GM21381 (cell line): ENCODE measurements around the gene SLC16A2.
"Not testable (repeated sequence)": the region's sequence is repeated elsewhere in the genome, so short reads cannot be mapped to it uniquely, and the experiment has no call there.

Experiments used
- ATAC-seq: cut with Tn5 transposase; IDR thresholded peaks from one replicate; pipeline ENCODE4 v1.9.1; 2021; ENCODE audit warnings: mild to moderate bottlenecking, moderate library complexity; ENCODE audit not compliant: unreplicated experiment

Gene SLC16A2

DNA sequence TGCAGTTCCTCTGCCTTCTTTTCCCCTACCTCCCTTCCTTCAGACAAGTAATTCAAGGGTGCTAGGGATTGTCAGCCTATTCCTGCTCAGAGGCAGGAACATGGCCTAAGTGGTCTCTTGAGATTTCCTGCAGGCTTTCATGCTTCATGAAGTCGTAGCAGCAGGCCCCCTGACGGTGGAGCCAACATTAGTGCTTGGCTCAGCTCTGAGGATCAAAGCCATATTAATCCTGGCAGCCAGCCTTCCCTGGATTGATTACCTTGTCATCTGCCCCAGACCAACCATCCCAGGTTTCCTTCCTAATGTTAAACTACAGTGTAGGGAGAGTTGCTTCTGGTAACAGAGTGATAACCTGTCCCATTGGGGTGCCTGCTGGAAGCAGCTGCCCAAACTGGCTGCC is 84.1 kb downstream of the SLC16A2 start:
- ATAC-seq, result no peak

- ATAC-seq, result peak; percentile 83
Observed at GRCh38 chrX:74506317-74507115, 85.2 kb downstream of the SLC16A2 start.

DNA sequence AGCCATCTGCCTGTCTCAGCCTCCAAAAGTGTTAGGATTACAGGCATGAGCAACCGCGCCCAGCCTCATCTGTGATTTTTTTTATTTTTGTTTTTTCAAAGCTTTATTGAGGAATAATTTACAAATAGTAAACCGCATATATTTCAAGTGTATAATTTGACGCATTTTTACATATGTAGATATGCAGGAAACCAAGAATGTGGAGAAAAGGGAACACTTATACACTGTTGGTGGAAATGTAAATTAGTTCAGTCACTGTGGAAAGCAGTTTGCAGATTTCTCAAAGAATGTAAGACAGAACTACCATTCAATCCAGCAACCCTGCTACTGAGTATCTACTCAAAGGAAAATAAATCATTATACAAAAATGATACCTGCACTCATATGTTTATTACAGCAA is 85.9 kb downstream of the SLC16A2 start:
- ATAC-seq, result no peak

GRCh38 chrX:74509989-74510388 is 88.7 kb downstream of the SLC16A2 start:
- no peak for ATAC-seq

DNA sequence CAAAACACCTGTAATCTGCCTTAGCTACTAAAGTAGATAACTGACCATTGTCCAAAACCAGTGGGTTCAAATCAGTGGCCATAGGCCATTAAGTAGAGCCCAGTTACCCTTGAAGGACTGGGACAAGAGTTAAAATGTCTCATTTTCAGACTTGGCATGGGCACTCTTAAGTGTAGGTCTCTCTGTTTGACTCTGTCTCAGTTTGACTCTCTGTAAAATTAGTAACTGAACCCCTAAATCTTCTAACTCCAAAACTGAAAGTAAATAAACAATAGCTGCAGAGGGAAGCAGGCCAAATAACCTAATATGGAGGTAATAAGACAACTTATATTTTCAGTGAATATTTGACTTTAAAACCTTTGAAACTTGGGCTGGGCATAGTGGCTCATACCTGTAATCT is 89.1 kb downstream of the SLC16A2 start:
- ATAC-seq, result peak; percentile 41

DNA sequence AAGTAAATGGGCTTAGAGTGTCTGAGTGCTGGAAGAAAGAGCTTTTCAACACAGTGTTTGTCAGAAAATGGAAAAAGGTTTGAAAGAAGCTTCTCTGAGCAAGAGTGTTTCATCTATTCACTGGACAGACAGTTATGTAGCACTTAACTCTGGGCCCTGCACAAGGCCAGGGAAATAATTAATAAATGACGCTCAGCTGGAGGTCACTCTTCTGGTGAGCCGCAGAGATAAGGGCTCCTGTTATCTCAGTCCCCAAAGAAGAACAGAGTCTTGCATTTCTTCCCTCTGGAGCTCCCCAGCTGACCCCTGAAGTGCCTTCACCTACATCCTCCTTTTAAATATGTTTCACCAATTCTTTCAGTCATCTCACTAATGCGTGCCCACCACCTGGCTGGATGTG is 90.4 kb downstream of the SLC16A2 start:
- ATAC-seq, result no peak

- ATAC-seq, result no peak
Observed at GRCh38 chrX:74514384-74514783, 93.1 kb downstream of the SLC16A2 start.

DNA sequence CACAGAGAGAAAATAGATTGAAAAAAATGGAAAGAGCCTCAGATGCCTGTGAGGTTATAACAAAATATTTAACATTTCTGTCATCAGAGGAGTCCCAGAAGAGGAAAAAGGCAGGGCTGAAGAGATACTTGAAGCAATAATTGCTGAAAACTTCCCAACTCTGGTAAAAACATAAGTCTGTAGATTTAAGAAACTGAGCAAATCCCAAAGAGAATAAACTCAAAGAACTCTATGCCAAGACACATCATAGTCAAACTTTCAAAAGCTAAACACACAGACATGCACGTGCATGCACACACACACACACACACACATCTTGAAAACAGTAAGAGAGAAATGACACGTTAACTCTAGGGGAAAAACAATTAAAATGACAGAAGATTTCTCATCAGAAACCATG is 94.1 kb downstream of the SLC16A2 start:
- no peak for ATAC-seq

DNA sequence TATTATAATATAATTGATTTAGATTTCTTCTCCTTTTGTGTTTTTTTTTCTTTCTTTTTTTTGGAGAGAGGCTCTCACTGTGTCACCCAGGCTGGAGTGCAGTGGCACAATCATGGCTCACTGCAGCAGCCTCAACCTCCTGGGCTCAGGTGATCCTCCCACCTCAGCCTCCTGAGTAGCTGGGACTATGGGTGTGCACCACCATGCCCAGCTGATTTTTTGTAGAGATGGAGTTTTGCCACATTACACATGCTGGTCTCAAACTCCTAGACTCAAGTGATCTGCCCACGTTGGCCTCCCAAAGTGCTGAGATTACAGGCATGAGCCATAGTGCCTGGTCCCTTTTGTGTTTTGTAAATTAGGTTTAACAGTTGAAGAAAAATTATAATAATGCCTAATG is 94.7 kb downstream of the SLC16A2 start:
- ATAC-seq, result not testable (repeated sequence)

- no peak for ATAC-seq
Observed at GRCh38 chrX:74519870-74520269, 98.6 kb downstream of the SLC16A2 start.

- ATAC-seq, result no peak
Observed at GRCh38 chrX:74520291-74520690, 99.0 kb downstream of the SLC16A2 start.

DNA sequence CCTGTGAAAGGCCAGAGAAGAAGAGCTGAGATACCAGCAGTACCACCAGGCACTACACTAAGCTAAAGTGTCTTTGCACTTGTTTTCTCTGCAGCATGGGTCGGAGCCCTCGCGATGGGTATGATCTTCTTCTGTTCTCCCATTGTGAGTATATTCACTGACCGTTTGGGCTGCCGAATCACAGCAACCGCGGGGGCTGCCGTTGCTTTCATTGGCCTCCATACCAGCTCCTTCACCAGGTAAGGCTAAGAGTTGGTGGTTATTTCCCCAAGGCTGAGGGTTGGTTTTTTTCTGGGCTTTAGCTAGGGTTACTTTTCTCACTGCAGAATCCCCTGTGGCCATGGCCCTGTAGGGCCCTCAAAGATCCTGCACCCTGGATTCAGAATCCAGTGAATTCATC is 99.6 kb downstream of the SLC16A2 start:
- ATAC-seq, result no peak

DNA sequence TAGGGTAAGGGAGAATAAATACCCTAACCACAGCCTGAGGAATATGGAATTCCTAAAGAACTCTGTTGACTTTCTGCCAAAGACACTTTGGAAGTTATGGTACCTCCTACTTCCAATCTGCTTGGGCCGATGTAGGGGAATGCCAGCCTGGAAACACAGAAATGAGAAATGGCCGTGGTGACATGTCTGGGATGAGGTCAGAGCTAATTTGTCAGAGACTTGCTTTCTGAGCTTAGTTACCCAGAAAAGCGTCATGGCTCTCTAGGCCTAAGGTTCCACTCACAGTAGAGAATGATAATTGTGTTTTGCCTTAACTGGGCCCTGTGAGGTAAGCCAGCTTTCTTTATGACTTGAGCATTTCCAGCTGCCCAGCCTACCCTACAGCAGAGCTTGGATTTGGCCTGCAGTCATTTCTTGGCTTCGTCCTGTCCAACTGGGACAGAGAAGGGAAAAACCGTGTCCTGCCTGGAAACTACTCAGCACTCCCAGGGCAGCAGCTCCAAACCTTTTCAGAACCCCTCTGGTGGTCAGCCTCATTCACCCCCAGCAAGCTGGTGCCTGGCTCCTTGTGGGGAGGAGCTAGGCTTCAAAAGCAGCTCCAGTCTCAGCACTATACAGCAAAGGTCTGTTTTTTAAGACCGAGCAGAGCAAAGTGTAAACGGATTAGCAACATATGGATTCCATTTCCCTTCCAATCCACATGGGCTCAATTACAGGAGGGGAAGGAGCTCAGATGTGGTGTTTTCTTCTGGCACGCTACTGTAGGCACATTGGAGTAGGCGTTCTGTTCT is 100.9 kb downstream of the SLC16A2 start:
- no peak for ATAC-seq

GRCh38 chrX:74523224-74523623 is 101.9 kb downstream of the SLC16A2 start:
- no peak for ATAC-seq

GRCh38 chrX:74523870-74524735 is 102.8 kb downstream of the SLC16A2 start:
- ATAC-seq, result no peak

GRCh38 chrX:74525116-74525515 is 103.8 kb downstream of the SLC16A2 start:
- ATAC-seq, result no peak

DNA sequence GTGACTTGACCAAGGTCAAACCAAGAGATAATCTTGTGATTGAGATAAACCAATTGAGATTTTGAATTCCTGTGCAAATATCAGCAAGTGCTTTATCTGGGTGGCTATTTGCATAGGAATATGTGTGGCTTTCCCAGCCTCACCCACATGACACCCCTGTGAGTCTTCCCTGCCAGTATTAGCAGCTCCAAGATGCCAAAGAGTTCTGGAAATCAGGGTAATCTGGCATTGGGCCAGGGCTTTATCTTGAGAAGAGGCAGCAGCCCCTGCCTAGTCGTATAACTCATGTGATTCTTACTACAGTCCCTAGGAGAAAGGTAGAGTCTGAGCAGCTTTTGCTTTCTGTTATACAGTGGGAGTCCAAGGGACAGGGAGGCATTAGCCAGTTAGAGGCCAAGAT is 105.5 kb downstream of the SLC16A2 start:
- no peak for ATAC-seq

GRCh38 chrX:74527350-74527749 is 106.1 kb downstream of the SLC16A2 start:
- ATAC-seq, result no peak

- no peak for ATAC-seq
Observed at GRCh38 chrX:74529311-74529710, 108.0 kb downstream of the SLC16A2 start.

DNA sequence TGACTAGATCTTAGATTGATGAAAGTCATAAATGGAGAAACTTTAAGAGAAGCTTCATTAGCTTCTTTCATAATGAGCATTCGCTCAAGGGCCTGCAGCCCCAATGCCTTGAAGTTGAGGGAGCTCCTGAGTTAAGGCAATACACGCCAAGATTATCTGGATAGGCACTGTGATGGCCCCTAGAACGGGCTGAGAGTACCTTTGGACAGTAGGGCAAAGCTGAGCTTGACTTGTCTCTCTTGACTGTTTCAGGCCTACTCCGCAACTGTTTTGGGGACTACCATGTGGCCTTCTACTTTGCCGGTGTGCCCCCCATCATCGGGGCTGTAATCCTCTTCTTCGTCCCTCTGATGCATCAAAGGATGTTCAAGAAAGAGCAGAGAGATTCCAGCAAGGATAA is 109.8 kb downstream of the SLC16A2 start:
- no peak for ATAC-seq

GRCh38 chrX:74534569-74535038 is 113.3 kb downstream of the SLC16A2 start:
- ATAC-seq, result no peak
